GM15510 (cell line): ENCODE data around the gene ELOVL2.

ENCODE experiments used
- POLR2A ChIP-seq: IDR thresholded peaks from 3 replicates; pipeline ENCODE4 v1.6.1; 2011; ENCODE audit warnings: borderline replicate concordance; ENCODE audit not compliant: insufficient read length; ENCODE audit errors: extremely low read depth

Gene ELOVL2

GRCh38 chr6:11043961-11044711, at the start of gene ELOVL2:
Gene ELOVL2, minus strand, starts transcription at chr6:11044305. Its CDS starts 75 bp downstream, at chr6:11044230.
- TF ChIP-seq POLR2A = no peak

GRCh38 chr6:11093376-11093625, 49.2 kb upstream of the ELOVL2 start:
- no peak for TF ChIP-seq POLR2A

- no peak for TF ChIP-seq POLR2A
These were observed 48.7 kb upstream of the ELOVL2 start for GRCh38 chr6:11092668-11093375.

- TF ChIP-seq POLR2A = no peak
These were observed 45.6 kb upstream of the ELOVL2 start for GRCh38 chr6:11089695-11090094.

GRCh38 chr6:11085758-11086435, 41.8 kb upstream of the ELOVL2 start:
- no peak for TF ChIP-seq POLR2A

GRCh38 chr6:11083956-11084355, 39.9 kb upstream of the ELOVL2 start:
- no peak for TF ChIP-seq POLR2A

- no peak for TF ChIP-seq POLR2A
These were observed 39.4 kb upstream of the ELOVL2 start for GRCh38 chr6:11083491-11083890.

- TF ChIP-seq POLR2A = no peak
These were observed 36.2 kb upstream of the ELOVL2 start for GRCh38 chr6:11080296-11080695.

GRCh38 chr6:11078266-11078665, 34.2 kb upstream of the ELOVL2 start:
- no peak for TF ChIP-seq POLR2A

GRCh38 chr6:11076540-11076939, 32.4 kb upstream of the ELOVL2 start:
- TF ChIP-seq POLR2A = no peak

- TF ChIP-seq POLR2A = no peak
These were observed 28.0 kb upstream of the ELOVL2 start for GRCh38 chr6:11072101-11072500.

GRCh38 chr6:11069760-11070159, 25.7 kb upstream of the ELOVL2 start:
- TF ChIP-seq POLR2A = no peak

- no peak for TF ChIP-seq POLR2A
These were observed 23.2 kb upstream of the ELOVL2 start for GRCh38 chr6:11067348-11067747.

GRCh38 chr6:11066505-11067347, 22.6 kb upstream of the ELOVL2 start:
- no peak for TF ChIP-seq POLR2A

- no peak for TF ChIP-seq POLR2A
These were observed 21.5 kb upstream of the ELOVL2 start for GRCh38 chr6:11065436-11066202.

GRCh38 chr6:11064836-11065235, 20.7 kb upstream of the ELOVL2 start:
- no peak for TF ChIP-seq POLR2A
